ENCODE measurements around the gene MFAP3. TPM values are rescaled to one million over a fixed set of nuclear protein-coding genes. Genes with fewer than 3 reads are reported as not detected.

The MFAP3 gene
- total and polyA plus RNA-seq, 2 donors (not counting 1 experiment from before 2014, with no cell fraction given): 4.8 to 27.1 TPM

GRCh38 chr5:154053468-154053867, 14.7 kb downstream of the MFAP3 start:
- Mint-ChIP-seq H3K4me1 (peaks cover 8% of the 10 kb centered on the region), H3K27ac (no peak overlapping the region), H3K27me3 (no peaks in the 10 kb centered on the region), H3K4me3 (no peak overlapping the region), H3K9me3 (ENCODE audit: insufficient read depth) (no peaks in the 10 kb centered on the region)
- no peak overlapping the region for H3K9ac ChIP-seq (ENCODE audit: low read length)
- H3K36me3 ChIP-seq (replicated peaks in 1 of 2; ENCODE audit: control extremely low read depth in 1 of 2, control insufficient read depth in 1 of 2, extremely low read depth in 1 of 2, insufficient read depth in 2 of 2, low read length in 1 of 2): peaks cover 0 to 36% of the 10 kb centered on the region in 2 experiments
- no peak overlapping the region for H3K27ac ChIP-seq (ENCODE audit: low read length in 2 of 2)
- DNase-seq: no peak
- intact Hi-C loops (cut with micrococcal nuclease): no loop called here
- ChIA-PET CTCF (interaction anchor here (0.6 to 3.4 kb wide), 2 partner anchors 19 to 173 kb away, joined by 3 to 12 read pairs; no protein-coding TSS in a partner anchor), POLR2A (no interaction called here)
- TF ChIP-seq EZH2 (IDR thresholded peaks at IDR 0.05; ENCODE audit: borderline replicate concordance, insufficient read depth, low read depth, low read length, poor library complexity, severe bottlenecking): no peak
- TF ChIP-seq, protein P1, sequence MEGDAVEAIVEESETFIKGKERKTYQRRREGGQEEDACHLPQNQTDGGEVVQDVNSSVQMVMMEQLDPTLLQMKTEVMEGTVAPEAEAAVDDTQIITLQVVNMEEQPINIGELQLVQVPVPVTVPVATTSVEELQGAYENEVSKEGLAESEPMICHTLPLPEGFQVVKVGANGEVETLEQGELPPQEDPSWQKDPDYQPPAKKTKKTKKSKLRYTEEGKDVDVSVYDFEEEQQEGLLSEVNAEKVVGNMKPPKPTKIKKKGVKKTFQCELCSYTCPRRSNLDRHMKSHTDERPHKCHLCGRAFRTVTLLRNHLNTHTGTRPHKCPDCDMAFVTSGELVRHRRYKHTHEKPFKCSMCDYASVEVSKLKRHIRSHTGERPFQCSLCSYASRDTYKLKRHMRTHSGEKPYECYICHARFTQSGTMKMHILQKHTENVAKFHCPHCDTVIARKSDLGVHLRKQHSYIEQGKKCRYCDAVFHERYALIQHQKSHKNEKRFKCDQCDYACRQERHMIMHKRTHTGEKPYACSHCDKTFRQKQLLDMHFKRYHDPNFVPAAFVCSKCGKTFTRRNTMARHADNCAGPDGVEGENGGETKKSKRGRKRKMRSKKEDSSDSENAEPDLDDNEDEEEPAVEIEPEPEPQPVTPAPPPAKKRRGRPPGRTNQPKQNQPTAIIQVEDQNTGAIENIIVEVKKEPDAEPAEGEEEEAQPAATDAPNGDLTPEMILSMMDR (IDR thresholded peaks at IDR 0.05): no peak
- H3K4me1 ChIP-seq (ENCODE audit: control insufficient read depth in 2 of 2, insufficient read depth in 2 of 2, low read length in 2 of 2): peaks cover 3% of the 10 kb centered on the region in 2 donors
- no peak overlapping the region for H3K4me3 ChIP-seq (ENCODE audit: control extremely low read depth in 1 of 5, extremely low read depth in 1 of 5, insufficient read depth in 1 of 5, low read depth in 2 of 5, low read length in 4 of 5)
- no peak overlapping the region for H2AFZ ChIP-seq (ENCODE audit: insufficient read depth, low read depth, low read length, poor library complexity, severe bottlenecking)
- H3K27me3 ChIP-seq (replicated peaks in 1 of 4; ENCODE audit: control extremely low read depth in 1 of 4, control insufficient read depth in 3 of 4, insufficient read depth in 4 of 4, low read length in 3 of 4): no peaks in the 10 kb centered on the region
- no peaks in the 10 kb centered on the region for H3K79me2 ChIP-seq (ENCODE audit: control insufficient read depth, insufficient read depth, low read length)
- no peak for ATAC-seq (ENCODE audit: low read depth)
- 100% methylated on average over 1 of the region's 4 CpGs for WGBS (ENCODE audit: insufficient coverage)
- no peaks in the 10 kb centered on the region for H3K9me3 ChIP-seq (ENCODE audit: control extremely low read depth in 1 of 3, control insufficient read depth in 2 of 3, insufficient read depth in 1 of 3, low read length in 2 of 3)
- H3K4me2 ChIP-seq (replicated peaks; ENCODE audit: low read depth, low read length, poor library complexity, severe bottlenecking): no peak overlapping the region
- H4K20me1 ChIP-seq (ENCODE audit: control insufficient read depth, insufficient read depth, low read length, poor library complexity, severe bottlenecking): peaks cover 7% of the 10 kb centered on the region

GRCh38 chr5:154055201-154055600, 16.4 kb downstream of the MFAP3 start:
- no peak overlapping the region for H2AFZ ChIP-seq (ENCODE audit: insufficient read depth, low read depth, low read length, poor library complexity, severe bottlenecking)
- no peak for DNase-seq
- no peak overlapping the region for H3K4me3 ChIP-seq (ENCODE audit: control extremely low read depth in 1 of 5, extremely low read depth in 1 of 5, insufficient read depth in 1 of 5, low read depth in 2 of 5, low read length in 4 of 5)
- H3K9ac ChIP-seq (ENCODE audit: low read length): no peak overlapping the region
- H3K27ac ChIP-seq (ENCODE audit: low read length in 2 of 2): no peak overlapping the region
- no peaks in the 10 kb centered on the region for H3K27me3 ChIP-seq (replicated peaks in 1 of 4; ENCODE audit: control extremely low read depth in 1 of 4, control insufficient read depth in 3 of 4, insufficient read depth in 4 of 4, low read length in 3 of 4)
- H3K36me3 ChIP-seq (replicated peaks in 1 of 2; ENCODE audit: control extremely low read depth in 1 of 2, control insufficient read depth in 1 of 2, extremely low read depth in 1 of 2, insufficient read depth in 2 of 2, low read length in 1 of 2): peaks cover 0 to 31% of the 10 kb centered on the region in 2 experiments
- no peaks in the 10 kb centered on the region for H3K9me3 Mint-ChIP-seq (ENCODE audit: insufficient read depth)
- no peak overlapping the region for H3K4me2 ChIP-seq (replicated peaks; ENCODE audit: low read depth, low read length, poor library complexity, severe bottlenecking)
- WGBS (ENCODE audit: insufficient coverage): no CpG with 5 or more reads among the region's 2 CpGs
- no peaks in the 10 kb centered on the region for H3K27me3 Mint-ChIP-seq
- peaks cover 7% of the 10 kb centered on the region for H4K20me1 ChIP-seq (ENCODE audit: control insufficient read depth, insufficient read depth, low read length, poor library complexity, severe bottlenecking)
- peaks cover 11 to 19% of the 10 kb centered on the region in 2 donors for H3K4me1 ChIP-seq (ENCODE audit: control insufficient read depth in 2 of 2, insufficient read depth in 2 of 2, low read length in 2 of 2)
- no peak overlapping the region for H3K4me3 Mint-ChIP-seq
- ChIA-PET POLR2A (no interaction called here), CTCF (interaction anchor here (1.3 to 3.4 kb wide), 3 partner anchors 8 to 17 kb away, joined by 3 to 12 read pairs (median 8); no protein-coding TSS in a partner anchor)
- no peak overlapping the region for H3K27ac Mint-ChIP-seq
- H3K79me2 ChIP-seq (ENCODE audit: control insufficient read depth, insufficient read depth, low read length): no peaks in the 10 kb centered on the region
- H3K9me3 ChIP-seq (ENCODE audit: control extremely low read depth in 1 of 3, control insufficient read depth in 2 of 3, insufficient read depth in 1 of 3, low read length in 2 of 3): no peaks in the 10 kb centered on the region
- intact Hi-C loops (cut with micrococcal nuclease): no loop called here
- no peak for ATAC-seq (ENCODE audit: low read depth)
- peaks cover 24% of the 10 kb centered on the region for H3K4me1 Mint-ChIP-seq
- TF ChIP-seq, protein P1 (IDR thresholded peaks at IDR 0.05): no peak
- no peak for TF ChIP-seq EZH2 (IDR thresholded peaks at IDR 0.05; ENCODE audit: borderline replicate concordance, insufficient read depth, low read depth, low read length, poor library complexity, severe bottlenecking)
